Measurements from ENCODE around the gene APBB2. TPM values are rescaled to one million over a fixed set of nuclear protein-coding genes. Genes with fewer than 3 reads are reported as not detected.

Gene APBB2
- total and polyA plus RNA-seq, 10 of the 15 experiments (the other 5 are each of a cell fraction or from before 2014, with no cell fraction given) = 2.7 to 24.6 (median 19.0) TPM

- peaks cover 15% of the 10 kb centered on the region for H3K79me2 ChIP-seq (ENCODE audit: control insufficient read depth, insufficient read depth, low read length)
These were observed 45.0 kb downstream of the APBB2 start for GRCh38 chr4:41169256-41169800.

More at GRCh38 chr4:41169256-41169800, 45.0 kb downstream of the APBB2 start:
- POLR2A ChIA-PET = interaction anchor here (0.6 to 1.3 kb wide), 2 partner anchors 10 to 118 kb away, joined by 3 to 4 read pairs; no protein-coding TSS in a partner anchor
- WGBS (ENCODE audit: insufficient coverage, insufficient replicate concordance, low lambda C conversion rate, missing lambda C conversion rate) = 94% methylated on average over 4 of the region's 4 CpGs
- RAD21 ChIA-PET (ENCODE audit: unreplicated experiment) = interaction anchor here (1.0 to 1.2 kb wide), 2 partner anchors 18 to 176 kb away, joined by 4 to 5 read pairs; no protein-coding TSS in a partner anchor
- SMC1A ChIA-PET (ENCODE audit: uncharacterized antibody, unreplicated experiment) = interaction anchor here (0.7 to 1.5 kb wide), 3 partner anchors 18 to 97 kb away, joined by 3 read pairs; no protein-coding TSS in a partner anchor
- Histone ChIP-seq H2AFZ (ENCODE audit: control insufficient read depth, low read depth, low read length) (no peak overlapping the region), H3K4me3 (no peak overlapping the region), H3K27me3 (replicated peaks in 1 of 2; ENCODE audit: control insufficient read depth in 2 of 2, insufficient read depth in 2 of 2, low read length in 1 of 2) (no peaks in the 10 kb centered on the region), H3K9ac (ENCODE audit: control insufficient read depth, insufficient read depth, low read length) (no peak overlapping the region), H3K4me2 (ENCODE audit: control insufficient read depth, insufficient read depth) (no peak overlapping the region), H3K36me3 (ENCODE audit: control insufficient read depth in 2 of 2, insufficient read depth in 2 of 2, low read length in 1 of 2) (no peaks in the 10 kb centered on the region), H3K4me1 (ENCODE audit: control insufficient read depth, insufficient read depth, low read length) (peaks cover 8% of the 10 kb centered on the region), H3K9me3 (replicated peaks; ENCODE audit: control insufficient read depth, insufficient read depth, low read length) (peaks cover 1% of the 10 kb centered on the region; the same call in 1 of the 3 replicates), H3K27ac (ENCODE audit: control insufficient read depth, insufficient read depth) (no peak overlapping the region), H4K20me1 (ENCODE audit: control insufficient read depth, insufficient read depth) (no peaks in the 10 kb centered on the region)
- TF ChIP-seq CHD4 (IDR thresholded peaks at IDR 0.05) = no peak
- no peak for TF ChIP-seq SUZ12 (IDR thresholded peaks at IDR 0.05; ENCODE audit: unreplicated experiment)
- TF ChIP-seq TBL1XR1 (IDR thresholded peaks at IDR 0.05; ENCODE audit: low read depth, low read length) = no peak
- TF ChIP-seq CTCF (IDR thresholded peaks at IDR 0.05 in 2 of 3, conservative IDR thresholded peaks at IDR 0.05 in 1 of 3; ENCODE audit: control insufficient read depth in 2 of 3, extremely low read depth in 1 of 3, insufficient read depth in 1 of 3, low read depth in 3 of 3, low read length in 3 of 3) = no peak
- TF ChIP-seq ATF3 (IDR thresholded peaks at IDR 0.05; ENCODE audit: borderline replicate concordance, extremely low read depth, low read depth, low read length) = no peak
- no peak for TF ChIP-seq CBX5 (IDR thresholded peaks at IDR 0.05; ENCODE audit: low read depth)
- no peak for TF ChIP-seq FOS (IDR thresholded peaks at IDR 0.05; ENCODE audit: borderline replicate concordance, extremely low read depth, insufficient read length)
- no peak for TF ChIP-seq SIX5 (IDR thresholded peaks at IDR 0.05; ENCODE audit: low read depth, low read length, severe bottlenecking)
- no peak for TF ChIP-seq ZBTB4 (CRISPR knock-in tag; IDR thresholded peaks at IDR 0.05)
- TF ChIP-seq MEF2B (IDR thresholded peaks at IDR 0.05; ENCODE audit: partially characterized antibody, poor library complexity, severe bottlenecking) = no peak
- TF ChIP-seq ZNF207 (IDR thresholded peaks at IDR 0.05; ENCODE audit: borderline replicate concordance) = no peak
- TF ChIP-seq MYB (IDR thresholded peaks at IDR 0.05; ENCODE audit: borderline replicate concordance, low read depth, low read length) = no peak
- FAIRE-seq = no peak
- in situ Hi-C loops (cut with MboI) (no loop called here), intact Hi-C loops (cut with micrococcal nuclease; ENCODE audit: unreplicated experiment) (no loop called here)
- CTCF ChIA-PET = interaction anchor here (1.0 kb wide), 1 partner anchor 42 kb away, joined by 3 read pairs; no protein-coding TSS in a partner anchor
- ATAC-seq = no peak
- no peak for DNase-seq (ENCODE audit: low read depth, low spot score)
- no TSS peak for BruUV-seq (replicated peaks)
